Fibroblast of mammary gland (primary cell): ENCODE measurements around the gene RFC3.

Experiments
- DNase-seq: peaks from one replicate; pipeline ENCODE4 v3.0.0-alpha.2; 2010; ENCODE audit warnings: low read depth
- H3K4me3 ChIP-seq: 2 replicates; pipeline ENCODE4 v1.5.1; 2011; ENCODE audit warnings: low read depth, mild to moderate bottlenecking, low read length, moderate library complexity; ENCODE audit not compliant: control insufficient read depth
- CTCF ChIP-seq: conservative IDR thresholded peaks from 2 replicates; pipeline ENCODE4 v1.5.1; 2011; ENCODE audit warnings: low read depth, low read length, inconsistent platforms; ENCODE audit not compliant: control insufficient read depth, insufficient read depth

The RFC3 gene

GRCh38 chr13:33879118-33879517 lies 61.2 kb downstream of the RFC3 start:
- no peak for TF ChIP-seq CTCF
- DNase-seq = no peak
- H3K4me3 ChIP-seq = no peak overlapping the region

- TF ChIP-seq CTCF = no peak
These were observed 64.9 kb downstream of the RFC3 start for GRCh38 chr13:33882804-33883203.

GRCh38 chr13:33884531-33885220 lies 66.7 kb downstream of the RFC3 start:
- TF ChIP-seq CTCF = no peak

More at GRCh38 chr13:33882804-33883203, 64.9 kb downstream of the RFC3 start:
- no peak overlapping the region for H3K4me3 ChIP-seq
- DNase-seq = no peak

More at GRCh38 chr13:33884531-33885220, 66.7 kb downstream of the RFC3 start:
- DNase-seq = no peak
- H3K4me3 ChIP-seq = no peak overlapping the region
